C1 segment of cervical spinal cord (tissue), 14 donors: ENCODE data around the gene GNAT1.
A peak's percentile ranks its signal among the peaks of the same experiment; 100 is the strongest.

Source experiments
- DNase-seq, 14 donors: peaks; one replicate each; lab custom pipeline; 2025; lab: John Stamatoyannopoulos, UW

The GNAT1 gene

DNA sequence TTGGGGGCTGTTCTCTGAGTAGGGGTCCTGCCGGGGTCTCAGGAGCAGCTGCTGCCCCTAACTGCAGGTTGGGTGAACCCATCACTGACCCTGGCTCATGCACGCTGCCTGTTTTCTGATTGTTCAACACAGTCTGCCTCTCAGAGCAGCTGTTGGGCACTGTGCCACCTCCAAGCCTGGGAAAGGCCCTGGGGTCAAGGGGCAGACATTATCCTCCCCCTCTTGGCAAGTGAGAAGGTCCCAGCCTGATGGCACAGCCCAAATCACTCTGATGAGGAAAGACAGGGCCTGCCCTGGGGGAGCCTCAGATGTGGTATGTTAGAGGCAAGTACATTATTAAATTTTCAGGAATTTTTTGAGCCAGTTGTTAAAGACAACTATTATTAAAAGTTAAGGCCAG lies 14.1 kb upstream of the GNAT1 start:
- DNase-seq: no peak

GRCh38 chr3:50179710-50180109 lies 11.7 kb upstream of the GNAT1 start:
- DNase-seq: no peak

GRCh38 chr3:50181985-50182384 lies 9.4 kb upstream of the GNAT1 start:
- no peak for DNase-seq

DNA sequence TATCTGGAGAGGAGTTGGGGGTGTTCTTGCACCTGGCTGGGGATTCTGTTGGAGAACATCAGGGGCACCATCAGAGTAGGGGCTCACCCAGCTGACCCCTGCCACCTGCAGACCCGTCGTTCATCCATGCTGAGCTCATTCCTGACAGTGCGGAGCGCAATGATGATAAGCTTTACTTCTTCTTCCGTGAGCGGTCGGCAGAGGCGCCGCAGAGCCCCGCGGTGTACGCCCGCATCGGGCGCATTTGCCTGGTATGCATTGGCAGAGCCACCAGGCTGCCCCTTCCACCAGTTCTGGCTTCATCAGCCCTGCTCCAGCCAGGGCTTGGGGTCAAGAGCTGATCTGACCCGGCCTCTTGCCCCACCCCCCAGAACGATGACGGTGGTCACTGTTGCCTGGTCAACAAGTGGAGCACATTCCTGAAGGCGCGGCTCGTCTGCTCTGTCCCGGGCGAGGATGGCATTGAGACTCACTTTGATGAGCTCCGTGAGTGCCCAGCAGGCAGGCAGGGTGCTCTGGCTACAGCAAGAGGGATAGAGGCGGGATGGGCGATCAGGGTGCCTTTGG lies 8.8 kb upstream of the GNAT1 start:
- DNase-seq: no peak

DNA sequence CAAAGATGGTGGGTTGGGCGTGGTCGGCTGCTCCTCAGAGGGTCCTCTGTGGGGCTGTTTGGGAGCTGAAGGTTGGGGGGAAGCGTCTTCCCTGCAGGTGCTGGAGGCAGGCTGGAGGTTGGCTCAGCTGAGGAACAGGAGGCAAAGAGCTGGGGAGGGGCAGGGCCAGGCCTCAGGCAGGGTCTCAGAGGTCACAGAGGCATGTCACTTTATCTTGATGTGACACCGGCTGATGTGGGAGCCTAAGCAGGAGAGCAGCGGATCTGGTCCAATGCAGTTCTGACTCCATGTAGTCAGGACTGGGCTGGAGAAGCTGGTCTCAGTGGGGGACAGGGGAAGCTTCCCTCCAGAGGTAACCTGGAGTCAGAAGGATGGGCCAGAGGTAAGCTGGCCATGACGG lies 7.7 kb upstream of the GNAT1 start:
- DNase-seq: no peak

GRCh38 chr3:50184242-50184978 lies 7.0 kb upstream of the GNAT1 start:
- no peak for DNase-seq

GRCh38 chr3:50185230-50185629 lies 6.2 kb upstream of the GNAT1 start:
- no peak for DNase-seq

- no peak for DNase-seq
Measured at GRCh38 chr3:50186096-50186495, 5.3 kb upstream of the GNAT1 start.

- DNase-seq: no peak
Measured at GRCh38 chr3:50187750-50188149, 3.7 kb upstream of the GNAT1 start.

DNA sequence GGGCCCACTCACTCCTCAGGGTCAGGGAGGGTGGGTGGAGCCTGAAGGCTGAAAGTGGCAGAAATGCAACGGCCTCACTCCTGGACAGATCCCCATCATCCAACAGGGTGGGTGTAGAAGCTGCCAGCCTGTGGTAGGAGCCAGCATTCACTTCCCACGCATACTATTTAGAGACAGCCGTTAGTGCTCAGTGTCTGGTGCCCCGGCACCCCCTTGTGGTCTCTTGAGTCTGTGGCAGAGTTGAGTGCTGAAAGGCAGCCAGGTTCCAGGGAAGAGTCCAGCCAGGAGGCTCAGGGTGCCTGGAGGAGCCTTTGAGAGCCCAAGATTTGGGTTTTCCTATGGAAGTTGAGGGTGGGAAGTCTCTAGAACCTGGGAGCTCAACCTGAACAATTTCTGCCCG lies 2.1 kb upstream of the GNAT1 start:
- peak in 9 of 14 donors; percentile 4 to 65 (median 32) for DNase-seq

DNA sequence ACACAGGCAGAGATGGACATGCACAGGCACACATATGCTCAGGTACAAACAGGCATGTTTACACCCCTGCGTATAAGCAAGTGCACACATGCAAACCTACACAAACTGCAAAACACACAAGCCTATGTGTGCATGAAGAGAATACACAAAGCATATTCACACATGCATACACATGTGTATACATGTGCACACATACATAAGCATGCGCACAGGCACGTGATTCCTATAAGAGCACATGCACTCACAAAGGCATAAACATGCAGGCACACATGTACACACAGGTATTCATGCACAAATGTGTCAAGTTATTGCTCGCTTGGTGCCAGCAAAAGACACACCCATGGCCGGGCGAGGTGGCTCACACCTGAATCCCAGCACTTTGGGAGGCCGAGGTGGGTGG lies 1.4 kb upstream of the GNAT1 start:
- no peak for DNase-seq

- DNase-seq: no peak
Measured at GRCh38 chr3:50192124-50192523, 714 bp downstream of the GNAT1 start.

DNA sequence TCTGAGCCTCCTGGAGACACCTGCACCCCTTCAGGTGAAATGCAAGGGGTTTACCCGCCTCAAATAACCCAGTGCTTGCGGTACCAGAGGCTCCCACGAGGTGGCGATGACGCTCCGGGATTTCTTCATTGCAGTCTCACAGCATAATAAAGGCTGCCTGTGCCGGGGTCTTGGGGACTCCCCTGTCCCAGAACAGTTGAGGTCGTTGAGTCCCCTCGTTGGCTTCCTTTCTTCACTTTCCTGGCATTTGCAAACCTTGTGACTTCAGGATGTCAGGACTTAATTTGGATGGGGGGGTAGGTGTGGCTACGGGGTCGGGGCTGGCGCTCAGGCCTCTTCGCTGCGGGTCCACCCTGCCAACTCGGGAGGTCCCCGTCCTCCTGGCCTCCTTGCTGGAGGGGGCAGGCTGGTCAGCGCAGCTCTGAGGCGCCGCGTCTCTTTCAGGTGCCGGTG lies 1.3 kb downstream of the GNAT1 start:
- peak in 10 of 14 donors; percentile 10 to 67 (median 33) for DNase-seq

DNA sequence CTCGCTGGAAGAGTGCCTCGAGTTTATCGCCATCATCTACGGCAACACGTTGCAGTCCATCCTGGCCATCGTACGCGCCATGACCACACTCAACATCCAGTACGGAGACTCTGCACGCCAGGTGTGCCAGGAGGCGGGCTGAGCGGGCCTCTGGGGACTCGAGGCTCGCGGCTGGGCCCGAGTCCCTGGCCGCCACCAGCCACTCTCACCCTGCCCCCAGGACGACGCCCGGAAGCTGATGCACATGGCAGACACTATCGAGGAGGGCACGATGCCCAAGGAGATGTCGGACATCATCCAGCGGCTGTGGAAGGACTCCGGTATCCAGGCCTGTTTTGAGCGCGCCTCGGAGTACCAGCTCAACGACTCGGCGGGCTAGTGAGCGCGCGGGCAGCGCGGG lies 1.9 kb downstream of the GNAT1 start:
- DNase-seq: no peak

GRCh38 chr3:50193746-50194127 lies 2.3 kb downstream of the GNAT1 start:
- no peak for DNase-seq

DNA sequence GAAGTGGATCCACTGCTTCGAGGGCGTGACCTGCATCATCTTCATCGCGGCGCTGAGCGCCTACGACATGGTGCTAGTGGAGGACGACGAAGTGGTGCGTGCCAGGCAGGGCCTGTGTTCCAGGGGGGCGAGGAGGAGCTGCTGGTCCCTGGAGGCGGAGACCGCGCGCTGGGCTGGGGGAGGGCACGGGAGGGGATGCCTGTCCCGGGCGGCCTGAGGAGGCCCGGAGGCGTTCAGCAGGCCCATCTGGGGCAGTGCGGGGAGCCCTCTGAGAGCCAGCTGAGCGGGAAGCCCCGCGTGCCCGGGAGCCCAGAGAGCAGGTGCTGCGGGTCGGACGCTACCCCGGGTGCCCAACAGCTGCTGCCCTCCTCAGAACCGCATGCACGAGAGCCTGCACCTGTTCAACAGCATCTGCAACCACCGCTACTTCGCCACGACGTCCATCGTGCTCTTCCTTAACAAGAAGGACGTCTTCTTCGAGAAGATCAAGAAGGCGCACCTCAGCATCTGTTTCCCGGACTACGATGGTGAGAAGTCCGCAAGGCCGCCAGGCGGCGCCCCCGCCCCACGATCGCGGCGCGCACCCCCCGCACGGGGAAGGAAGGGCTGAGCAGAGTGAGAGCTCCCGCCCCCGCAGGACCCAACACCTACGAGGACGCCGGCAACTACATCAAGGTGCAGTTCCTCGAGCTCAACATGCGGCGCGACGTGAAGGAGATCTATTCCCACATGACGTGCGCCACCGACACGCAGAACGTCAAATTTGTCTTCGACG lies 2.9 kb downstream of the GNAT1 start:
- DNase-seq: peak in 12 of 14 donors; percentile 9 to 80 (median 43)

GRCh38 chr3:50194903-50195500 lies 3.6 kb downstream of the GNAT1 start:
- DNase-seq: no peak

DNA sequence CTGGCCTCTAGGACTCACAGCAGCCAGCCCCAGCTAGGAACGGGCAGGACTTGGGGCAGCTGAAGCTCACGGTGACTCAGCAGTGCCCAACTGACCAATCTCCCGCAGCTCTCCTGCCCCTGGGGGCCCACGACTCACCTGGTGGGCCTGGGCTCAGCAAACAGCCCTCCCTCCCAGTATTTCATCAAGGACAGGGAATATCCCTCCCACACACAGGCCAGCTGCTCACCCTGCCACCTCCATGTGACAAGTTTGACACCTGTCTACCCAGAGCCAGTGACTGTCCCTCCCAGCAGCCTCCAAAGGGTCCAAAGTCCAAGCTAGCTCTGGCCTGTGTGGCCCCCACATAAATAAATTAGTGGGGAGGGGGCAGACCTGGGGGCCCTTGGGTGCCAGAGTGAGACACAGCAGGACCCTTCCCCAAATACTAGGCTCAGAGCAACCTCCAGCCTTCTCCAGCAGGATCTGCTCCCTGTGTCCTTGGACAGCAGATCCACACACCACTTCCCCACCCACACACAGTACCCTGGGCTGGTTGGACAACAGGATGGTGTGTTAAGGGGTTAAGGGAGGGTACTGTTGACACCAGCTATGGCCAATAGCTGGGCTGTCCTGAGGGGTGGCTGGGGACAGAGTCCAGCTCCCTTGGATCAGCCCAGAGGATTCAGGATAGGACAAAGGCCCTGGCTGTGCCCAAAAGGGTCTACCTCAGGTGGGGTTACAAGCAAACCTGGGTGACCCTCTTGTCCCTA lies 4.3 kb downstream of the GNAT1 start:
- DNase-seq: no peak

DNA sequence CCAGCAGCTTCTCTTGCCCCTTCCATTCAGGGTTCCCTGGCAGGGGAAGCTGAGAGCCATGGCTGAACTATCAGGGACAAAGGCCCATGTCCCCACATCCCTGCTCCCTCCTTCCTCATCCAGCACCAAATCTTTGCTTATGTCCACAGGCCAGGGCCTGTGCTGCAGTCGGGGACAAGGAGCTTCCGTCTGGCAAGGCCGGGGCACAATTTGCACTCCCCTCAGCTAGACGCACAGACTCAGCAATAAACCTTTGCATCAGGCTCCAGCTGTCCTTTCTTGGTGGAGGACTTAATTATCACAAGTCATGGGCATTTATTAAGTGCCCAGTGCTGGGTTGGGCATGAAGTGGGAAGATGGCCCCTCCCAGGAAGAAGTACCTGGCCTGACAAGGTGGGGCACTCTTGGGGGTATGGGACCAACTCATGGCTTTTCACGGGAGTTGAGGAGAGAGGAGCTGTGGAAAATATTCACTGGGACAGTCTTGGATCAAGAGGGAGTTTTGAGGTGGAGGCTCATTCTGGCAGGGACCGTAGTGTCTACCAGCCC lies 4.9 kb downstream of the GNAT1 start:
- DNase-seq: no peak

GRCh38 chr3:50201573-50202315 lies 10.3 kb downstream of the GNAT1 start:
- DNase-seq: no peak
